HCT116 (cell line): ENCODE measurements around the gene PREX1. TPM values are rescaled to one million over a fixed set of nuclear protein-coding genes. Genes with fewer than 3 reads are reported as not detected.

Experiments
- ATAC-seq: fragments of 200-7000 bp; cut with Tn5 transposase; 2 replicates; pipeline ENCODE4 v1.9.1; 2020; ENCODE audit warnings: mild to moderate bottlenecking, moderate library complexity
- BruUV-seq: library from RNA; stranded (reverse); fragments of 400-500 nt; replicated peaks from 2 replicates; lab custom pipeline; 2021; lab: Mats Ljungman, UMichigan
- CTCF ChIA-PET: fragments of 300-600 bp; sonication (Branson Sonifier 250); formaldehyde crosslinking; loops from one replicate; lab custom pipeline; 2021; ENCODE audit warnings: antibody characterized with exemption; lab: Charles Lee
- POLR2A ChIA-PET: fragments of 300-600, 350-600 bp; sonication (Branson Sonifier 250); formaldehyde crosslinking; loops from one replicate; lab custom pipeline; 2021; ENCODE audit warnings: antibody characterized with exemption; lab: Charles Lee
- RAD21 ChIA-PET, 2 experiments: fragments of 300-600 bp; sonication (Branson Sonifier 250); formaldehyde crosslinking; loops; one replicate each; lab custom pipeline; 2023; ENCODE audit warnings: low total read pairs in 2 of 2; ENCODE audit not compliant: uncharacterized antibody in 2 of 2, unreplicated experiment in 2 of 2, low non-redundant PET in 1 of 2; lab: Charles Lee
- DNase-seq: peaks from one replicate; pipeline ENCODE4 v3.0.0-alpha.2; 2010; ENCODE audit warnings: low read depth, low spot score
- H2AFZ ChIP-seq: fragments of 200-600 bp; shearing (Covaris generic), sonication (generic); 2 replicates; pipeline ENCODE4 v1.6.1; 2017; ENCODE audit warnings: low read depth, mixed run types, mixed read lengths, antibody characterized with exemption, low read length; ENCODE audit not compliant: poor library complexity, severe bottlenecking
- H3K27ac ChIP-seq: 2 replicates; pipeline ENCODE4 v1.5.1; 2012; ENCODE audit warnings: low read depth, low read length
- H3K27me3 ChIP-seq: fragments of 200-600 bp; sonication (generic); 2 replicates; pipeline ENCODE4 v1.6.1; 2016; ENCODE audit warnings: mixed run types, low read length, mixed read lengths; ENCODE audit not compliant: insufficient read depth
- H3K36me3 ChIP-seq, 2 experiments: fragments of 200-500 bp in 1 of 2; fragments of 200-600 bp in 1 of 2; sonication (Bioruptor generic) in 1 of 2; sonication (generic) in 1 of 2; 2 replicates each; pipeline versions ENCODE4 v1.5.1 to v1.6.1; 2014 to 2016; ENCODE audit warnings: low read length in 2 of 2, inconsistent platforms in 1 of 2, mixed read lengths in 1 of 2, mixed run types in 1 of 2; ENCODE audit not compliant: insufficient read depth in 2 of 2, control insufficient read depth in 1 of 2
- H3K4me1 ChIP-seq, 2 experiments: fragments of 200-600 bp in 1 of 2; sonication (generic) in 1 of 2; 2 replicates each; pipeline versions ENCODE4 v1.5.1 to v1.6.1; 2012 to 2017; ENCODE audit warnings: low read length in 2 of 2, inconsistent platforms in 1 of 2, mild to moderate bottlenecking in 1 of 2, mixed read lengths in 1 of 2, mixed run types in 1 of 2, moderate library complexity in 1 of 2; ENCODE audit not compliant: insufficient read depth in 2 of 2, control insufficient read depth in 1 of 2
- H3K4me2 ChIP-seq: fragments of 200-600 bp; sonication (generic); 2 replicates; pipeline ENCODE4 v1.6.1; 2017; ENCODE audit warnings: mixed run types, low read length, mixed read lengths
- H3K4me3 ChIP-seq, 2 experiments: fragments of 200-600 bp in 1 of 2; sonication (generic) in 1 of 2; replicated peaks in 1 of 2; 2 replicates each; pipeline ENCODE4 v1.5.1; 2011 to 2016; ENCODE audit warnings: low read length in 2 of 2, control low read depth in 1 of 2, low read depth in 1 of 2, mild to moderate bottlenecking in 1 of 2, mixed read lengths in 1 of 2, mixed run types in 1 of 2
- H3K79me2 ChIP-seq: fragments of 200-600 bp; sonication (generic); 2 replicates; pipeline ENCODE4 v1.6.1; 2017; ENCODE audit warnings: mild to moderate bottlenecking, mixed run types, low read length, moderate library complexity, mixed read lengths; ENCODE audit not compliant: insufficient read depth
- H3K9ac ChIP-seq: fragments of 200-600 bp; sonication (generic); 2 replicates; pipeline ENCODE4 v1.6.1; 2016; ENCODE audit warnings: low read length, mixed read lengths
- H3K9me2 ChIP-seq: fragments of 200-600 bp; sonication (generic), shearing (Covaris generic); 2 replicates; pipeline ENCODE4 v1.6.1; 2017; ENCODE audit warnings: mixed run types, mild to moderate bottlenecking, moderate library complexity; ENCODE audit not compliant: insufficient read depth
- H3K9me3 ChIP-seq, 2 experiments: fragments of 200-500 bp in 1 of 2; fragments of 200-600 bp in 1 of 2; sonication (Bioruptor generic) in 1 of 2; sonication (generic) in 1 of 2; 2 replicates each; pipeline ENCODE4 v1.6.1; 2014 to 2017; ENCODE audit warnings: low read length in 2 of 2, mixed read lengths in 2 of 2, inconsistent platforms in 1 of 2, low read depth in 1 of 2, mild to moderate bottlenecking in 1 of 2, mixed run types in 1 of 2, moderate library complexity in 1 of 2; ENCODE audit not compliant: control insufficient read depth in 1 of 2, insufficient read depth in 1 of 2
- H4K20me1 ChIP-seq: fragments of 200-600 bp; sonication (generic), shearing (Covaris generic); 2 replicates; pipeline ENCODE4 v1.6.1; 2017; ENCODE audit warnings: mixed run types, mild to moderate bottlenecking, moderate library complexity; ENCODE audit not compliant: insufficient read depth
- CBX3 ChIP-seq: IDR thresholded peaks from 2 replicates; pipeline ENCODE4 v1.6.1; 2012; ENCODE audit warnings: low read depth
- CEBPB ChIP-seq: IDR thresholded peaks from 2 replicates; pipeline ENCODE4 v1.6.1; 2012; ENCODE audit warnings: low read depth
- EZH2 ChIP-seq: fragments of 200-600 bp; sonication (generic); IDR thresholded peaks from 2 replicates; pipeline ENCODE4 v1.6.1; 2017; ENCODE audit warnings: antibody characterized with exemption, mixed run types
- EZH2phosphoT487 ChIP-seq: fragments of 200-600 bp; IDR thresholded peaks from 2 replicates; pipeline ENCODE4 v1.6.1; 2018; ENCODE audit warnings: antibody characterized with exemption, borderline replicate concordance
- FOSL1 ChIP-seq: IDR thresholded peaks from 2 replicates; pipeline ENCODE4 v1.6.1; 2012; ENCODE audit warnings: low read depth
- JUND ChIP-seq: IDR thresholded peaks from 2 replicates; pipeline ENCODE4 v1.6.1; 2012
- SIN3A ChIP-seq: IDR thresholded peaks from 2 replicates; pipeline ENCODE4 v1.6.1; 2012; ENCODE audit warnings: low read depth
- SRF ChIP-seq: IDR thresholded peaks from 2 replicates; pipeline ENCODE4 v1.6.1; 2012; ENCODE audit warnings: low read depth
- ZFX ChIP-seq: fragments of 450-650 bp; IDR thresholded peaks from 2 replicates; pipeline ENCODE4 v1.6.1; 2017
- intact Hi-C: fragments of 100-400 bp; cut with micrococcal nuclease; formaldehyde crosslinking; loops from 2 replicates; pipeline ENCODE4 v1.10.0; 2022
- total RNA-seq: library from RNA; stranded (reverse); gene quantifications from one replicate; pipeline ENCODE4 v1.2.1, GENCODE V29; 2021; ENCODE audit not compliant: unreplicated experiment
- TF ChIP-seq, protein P1 (sequence below): IDR thresholded peaks from 2 replicates; pipeline ENCODE4 v1.6.1; 2012; ENCODE audit warnings: low read depth

The PREX1 gene
- total RNA-seq, 1 experiment from 2014 or later, result 6.1 TPM

DNA sequence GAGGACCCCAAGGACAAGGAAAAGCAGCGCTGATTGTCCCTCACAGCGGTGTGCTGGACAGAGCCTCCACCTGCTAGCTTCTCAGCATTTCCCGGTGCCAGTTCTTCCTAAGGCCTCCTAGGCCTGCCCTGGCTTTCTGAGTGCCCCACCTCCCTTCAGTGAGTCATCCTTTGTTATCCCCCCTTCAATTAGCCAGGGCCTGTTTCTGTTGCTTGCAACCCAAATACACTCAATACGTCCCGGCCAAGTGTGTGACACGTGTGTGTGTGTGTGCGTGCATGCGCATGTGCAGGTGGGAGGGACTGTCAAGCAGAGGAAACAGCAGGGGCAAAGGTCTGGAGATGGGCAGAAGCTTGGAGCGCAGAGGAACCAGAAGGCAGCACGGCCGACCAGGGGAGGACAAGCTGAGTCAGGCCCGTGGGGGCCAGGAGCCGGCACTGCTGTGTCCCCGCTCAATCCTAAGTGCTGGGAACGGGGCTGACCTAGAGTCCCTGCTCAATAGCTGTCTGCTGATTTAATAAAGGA, 159.8 kb downstream of the PREX1 start:
- Histone ChIP-seq H3K4me2 (no peak overlapping the region), H3K27me3 (no peaks in the 10 kb centered on the region), H4K20me1 (no peaks in the 10 kb centered on the region), H3K4me3 (no peak overlapping the region), H3K9me2 (no peaks in the 10 kb centered on the region), H3K79me2 (no peaks in the 10 kb centered on the region), H3K27ac (no peak overlapping the region), H2AFZ (no peak overlapping the region), H3K9ac (no peak overlapping the region), H3K9me3 (no peaks in the 10 kb centered on the region), H3K4me1 (no peaks in the 10 kb centered on the region), H3K36me3 (no peaks in the 10 kb centered on the region)
- ChIA-PET CTCF (no interaction called here), RAD21 (no interaction called here), POLR2A (no interaction called here)
- intact Hi-C loops, result no loop called here
- DNase-seq (no peak), ATAC-seq (no peak)
- no TSS peak for BruUV-seq
- TF ChIP-seq CEBPB, result no peak
- TF ChIP-seq EZH2, result no peak
- no peak for TF ChIP-seq CBX3
- TF ChIP-seq FOSL1, result no peak
- TF ChIP-seq JUND, result no peak
- no peak for TF ChIP-seq SRF
- no peak for TF ChIP-seq ZFX
- TF ChIP-seq EZH2phosphoT487, result no peak
- TF ChIP-seq, protein P1, sequence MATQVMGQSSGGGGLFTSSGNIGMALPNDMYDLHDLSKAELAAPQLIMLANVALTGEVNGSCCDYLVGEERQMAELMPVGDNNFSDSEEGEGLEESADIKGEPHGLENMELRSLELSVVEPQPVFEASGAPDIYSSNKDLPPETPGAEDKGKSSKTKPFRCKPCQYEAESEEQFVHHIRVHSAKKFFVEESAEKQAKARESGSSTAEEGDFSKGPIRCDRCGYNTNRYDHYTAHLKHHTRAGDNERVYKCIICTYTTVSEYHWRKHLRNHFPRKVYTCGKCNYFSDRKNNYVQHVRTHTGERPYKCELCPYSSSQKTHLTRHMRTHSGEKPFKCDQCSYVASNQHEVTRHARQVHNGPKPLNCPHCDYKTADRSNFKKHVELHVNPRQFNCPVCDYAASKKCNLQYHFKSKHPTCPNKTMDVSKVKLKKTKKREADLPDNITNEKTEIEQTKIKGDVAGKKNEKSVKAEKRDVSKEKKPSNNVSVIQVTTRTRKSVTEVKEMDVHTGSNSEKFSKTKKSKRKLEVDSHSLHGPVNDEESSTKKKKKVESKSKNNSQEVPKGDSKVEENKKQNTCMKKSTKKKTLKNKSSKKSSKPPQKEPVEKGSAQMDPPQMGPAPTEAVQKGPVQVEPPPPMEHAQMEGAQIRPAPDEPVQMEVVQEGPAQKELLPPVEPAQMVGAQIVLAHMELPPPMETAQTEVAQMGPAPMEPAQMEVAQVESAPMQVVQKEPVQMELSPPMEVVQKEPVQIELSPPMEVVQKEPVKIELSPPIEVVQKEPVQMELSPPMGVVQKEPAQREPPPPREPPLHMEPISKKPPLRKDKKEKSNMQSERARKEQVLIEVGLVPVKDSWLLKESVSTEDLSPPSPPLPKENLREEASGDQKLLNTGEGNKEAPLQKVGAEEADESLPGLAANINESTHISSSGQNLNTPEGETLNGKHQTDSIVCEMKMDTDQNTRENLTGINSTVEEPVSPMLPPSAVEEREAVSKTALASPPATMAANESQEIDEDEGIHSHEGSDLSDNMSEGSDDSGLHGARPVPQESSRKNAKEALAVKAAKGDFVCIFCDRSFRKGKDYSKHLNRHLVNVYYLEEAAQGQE, result no peak
- TF ChIP-seq SIN3A, result no peak
